Heart left ventricle (tissue), 13 donors: ENCODE results near the gene PRR5L.

ENCODE experiments used
- POLR2A ChIP-seq, 2 donors: fragments of 450-650 bp; IDR thresholded peaks; one replicate each; pipeline ENCODE4 v1.6.1; 2017; ENCODE audit warnings: antibody characterized with exemption in 2 of 2, mild to moderate bottlenecking in 2 of 2, moderate library complexity in 2 of 2
- TF ChIP-seq, protein P1 (sequence below), 12 donors: fragments of 200-600 bp; sonication (generic) in 4 of 12; IDR thresholded peaks; one replicate each; pipeline versions ENCODE4 v1.5.0 to v1.8.0; 2018 to 2022; ENCODE audit warnings: antibody characterized with exemption in 12 of 12, mild to moderate bottlenecking in 5 of 12
- donor health status: ischemic (EF 13 %, LVEDD 7.1; RV severe dilation, severe dysfunction).
- donor health status: DM: no; HTN: yes; CAD: no.
- donor health status: DM: no; HTN: no; CAD: no.
- donor health status: ischemic (EF 25% LVEDD 6.9; RV normal size, moderate dysfunction).
- donor health status: ischemic (EF 25% LVEDD 5.7; RV mildly dilated, moderate dysfunction).
- donor health status: ischemic (EF 35%, LVEDD 5.7; RV mildly dilated, moderate dysfunction).
- donor health status: nonischemic (EF 11% LVEDD 7.7; RV severe dilation, severe dysfunction).
- donor health status: DM: yes; HTN: yes; CAD: no.
- donor health status: PGD.
- donor health status: ischemic (EF 29% LVEDD 5.4; RV normal size, mild dysfunction).
- donor health status: nonischemic (EF 23%, LVEDD 6.1; RV moderate dilation, normal function).

DNA sequence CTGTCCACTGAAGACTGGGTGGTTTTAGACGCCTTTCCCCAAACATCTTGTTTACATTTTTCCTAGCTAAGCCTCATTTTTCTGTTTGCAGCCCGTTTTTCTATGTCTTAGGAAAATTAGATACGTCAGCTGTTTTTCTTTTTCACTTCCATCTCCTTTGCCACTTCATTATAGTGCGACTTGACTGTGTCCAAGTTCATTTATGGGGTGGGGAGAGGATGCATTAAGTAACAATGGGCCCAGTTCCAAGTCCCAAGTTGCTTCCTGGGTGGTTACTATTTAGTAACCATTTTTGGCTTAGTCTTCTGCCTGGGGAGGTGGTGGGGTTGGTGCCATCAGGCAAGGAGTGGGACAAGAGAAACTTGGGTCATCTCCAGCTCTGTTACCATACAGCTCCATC is 131.0 kb downstream of the PRR5L start:
- TF ChIP-seq, protein P1, sequence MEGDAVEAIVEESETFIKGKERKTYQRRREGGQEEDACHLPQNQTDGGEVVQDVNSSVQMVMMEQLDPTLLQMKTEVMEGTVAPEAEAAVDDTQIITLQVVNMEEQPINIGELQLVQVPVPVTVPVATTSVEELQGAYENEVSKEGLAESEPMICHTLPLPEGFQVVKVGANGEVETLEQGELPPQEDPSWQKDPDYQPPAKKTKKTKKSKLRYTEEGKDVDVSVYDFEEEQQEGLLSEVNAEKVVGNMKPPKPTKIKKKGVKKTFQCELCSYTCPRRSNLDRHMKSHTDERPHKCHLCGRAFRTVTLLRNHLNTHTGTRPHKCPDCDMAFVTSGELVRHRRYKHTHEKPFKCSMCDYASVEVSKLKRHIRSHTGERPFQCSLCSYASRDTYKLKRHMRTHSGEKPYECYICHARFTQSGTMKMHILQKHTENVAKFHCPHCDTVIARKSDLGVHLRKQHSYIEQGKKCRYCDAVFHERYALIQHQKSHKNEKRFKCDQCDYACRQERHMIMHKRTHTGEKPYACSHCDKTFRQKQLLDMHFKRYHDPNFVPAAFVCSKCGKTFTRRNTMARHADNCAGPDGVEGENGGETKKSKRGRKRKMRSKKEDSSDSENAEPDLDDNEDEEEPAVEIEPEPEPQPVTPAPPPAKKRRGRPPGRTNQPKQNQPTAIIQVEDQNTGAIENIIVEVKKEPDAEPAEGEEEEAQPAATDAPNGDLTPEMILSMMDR (IDR thresholded peaks at IDR 0.05): no peak
- TF ChIP-seq POLR2A (IDR thresholded peaks at IDR 0.05): no peak
